Naive thymus-derived CD4-positive, alpha-beta T cell (primary cell): Measurements from ENCODE around the gene CHD9. TPM values are rescaled to one million over a fixed set of nuclear protein-coding genes. Genes with fewer than 3 reads are reported as not detected.
A peak's percentile ranks its signal among the peaks of the same experiment; 100 is the strongest.

Experiments used
- ATAC-seq: fragments of 150-1000 bp; cut with Tn5 transposase; 2 replicates; pipeline ENCODE4 v1.10.0; 2021; ENCODE audit warnings: mild to moderate bottlenecking, moderate library complexity
- CTCF ChIA-PET: fragments of 350-600 bp; sonication (Branson Sonifier 250); formaldehyde crosslinking; loops from one replicate; lab custom pipeline; 2021; ENCODE audit warnings: antibody characterized with exemption; lab: Charles Lee
- POLR2A ChIA-PET: fragments of 350-600 bp; sonication (Branson Sonifier 250); formaldehyde crosslinking; loops from one replicate; lab custom pipeline; 2021; ENCODE audit warnings: antibody characterized with exemption, inconsistent platforms; lab: Charles Lee
- DNase-seq, 9 donors: peaks; one replicate each; pipeline versions ENCODE4 v3.0.0 to v3.0.0-alpha.2; 2020 to 2022; ENCODE audit warnings: mixed read lengths in 1 of 9
- H3K27ac ChIP-seq: one replicate; pipeline ENCODE4 v1.7.0; 2013; ENCODE audit warnings: mild to moderate bottlenecking, low read depth, low read length, moderate library complexity
- H3K27me3 ChIP-seq, 2 donors: one replicate each; pipeline ENCODE4 v1.7.0; 2013; ENCODE audit warnings: low read length in 2 of 2, mild to moderate bottlenecking in 2 of 2, moderate library complexity in 2 of 2; ENCODE audit not compliant: control insufficient read depth in 2 of 2, insufficient read depth in 2 of 2
- H3K36me3 ChIP-seq, 3 experiments: 1 replicate in 2 of 3; 2 replicates in 1 of 3; pipeline ENCODE4 v1.7.0; 2013; ENCODE audit warnings: low read length in 3 of 3, mild to moderate bottlenecking in 3 of 3, moderate library complexity in 1 of 3; ENCODE audit not compliant: insufficient read depth in 3 of 3, control insufficient read depth in 2 of 3
- H3K4me1 ChIP-seq, 2 donors: one replicate each; pipeline ENCODE4 v1.7.0; 2013; ENCODE audit warnings: low read length in 2 of 2, mild to moderate bottlenecking in 2 of 2, moderate library complexity in 1 of 2; ENCODE audit not compliant: control insufficient read depth in 2 of 2, insufficient read depth in 2 of 2
- H3K4me3 ChIP-seq: 2 replicates; pipeline ENCODE4 v1.7.0; 2013; ENCODE audit warnings: mild to moderate bottlenecking, low read length
- H3K9me3 ChIP-seq, 3 experiments: 1 replicate in 2 of 3; 2 replicates in 1 of 3; pipeline ENCODE4 v1.7.0; 2013; ENCODE audit warnings: low read length in 3 of 3; ENCODE audit not compliant: control insufficient read depth in 2 of 3
- H3K27ac Mint-ChIP-seq, 9 donors: one replicate each; pipeline ENCODE4 v1.8.0; 2020 to 2022; ENCODE audit warnings: mixed read lengths in 9 of 9, mild to moderate bottlenecking in 8 of 9, moderate library complexity in 5 of 9, inconsistent platforms in 2 of 9
- H3K27me3 Mint-ChIP-seq, 5 donors: one replicate each; pipeline ENCODE4 v1.8.0; 2021 to 2022; ENCODE audit warnings: mixed read lengths in 5 of 5, mild to moderate bottlenecking in 1 of 5
- H3K36me3 Mint-ChIP-seq, 5 donors: one replicate each; pipeline ENCODE4 v1.8.0; 2020 to 2022; ENCODE audit warnings: mixed read lengths in 5 of 5, mild to moderate bottlenecking in 3 of 5, inconsistent platforms in 1 of 5
- H3K4me1 Mint-ChIP-seq, 7 donors: one replicate each; pipeline ENCODE4 v1.8.0; 2020 to 2022; ENCODE audit warnings: mixed read lengths in 7 of 7, mild to moderate bottlenecking in 3 of 7, inconsistent platforms in 1 of 7
- H3K4me3 Mint-ChIP-seq, 10 donors: one replicate each; pipeline ENCODE4 v1.8.0; 2020 to 2022; ENCODE audit warnings: mild to moderate bottlenecking in 10 of 10, mixed read lengths in 10 of 10, moderate library complexity in 6 of 10, inconsistent platforms in 2 of 10
- H3K9me3 Mint-ChIP-seq, 11 donors: one replicate each; pipeline ENCODE4 v1.8.0; 2020 to 2022; ENCODE audit warnings: mixed read lengths in 11 of 11, mild to moderate bottlenecking in 4 of 11, inconsistent platforms in 1 of 11, moderate library complexity in 1 of 11
- intact Hi-C, 2 donors: fragments of 100-400 bp; cut with micrococcal nuclease; formaldehyde crosslinking; loops; one replicate each; pipeline ENCODE4 v1.15.1; 2023
- polyA plus RNA-seq, 2 donors: library from polyadenylated mRNA; unstranded; fragments of 300-500 nt; fragmentation: Illumina TruSeq; gene quantifications; one replicate each; pipeline ENCODE4 v1.2.3, GENCODE V29; 2021
- total RNA-seq, 6 experiments: library from RNA in 5 of 6; stranded (reverse) in 5 of 6; gene quantifications; 1 replicate in 5 of 6; 2 replicates in 1 of 6; pipeline ENCODE4 v1.2.3 and lab custom pipeline; 2021 to 2026

Gene CHD9
- total and polyA plus RNA-seq, 7 experiments from 2014 or later = 23.8 to 46.4 (median 30.6) TPM

DNA sequence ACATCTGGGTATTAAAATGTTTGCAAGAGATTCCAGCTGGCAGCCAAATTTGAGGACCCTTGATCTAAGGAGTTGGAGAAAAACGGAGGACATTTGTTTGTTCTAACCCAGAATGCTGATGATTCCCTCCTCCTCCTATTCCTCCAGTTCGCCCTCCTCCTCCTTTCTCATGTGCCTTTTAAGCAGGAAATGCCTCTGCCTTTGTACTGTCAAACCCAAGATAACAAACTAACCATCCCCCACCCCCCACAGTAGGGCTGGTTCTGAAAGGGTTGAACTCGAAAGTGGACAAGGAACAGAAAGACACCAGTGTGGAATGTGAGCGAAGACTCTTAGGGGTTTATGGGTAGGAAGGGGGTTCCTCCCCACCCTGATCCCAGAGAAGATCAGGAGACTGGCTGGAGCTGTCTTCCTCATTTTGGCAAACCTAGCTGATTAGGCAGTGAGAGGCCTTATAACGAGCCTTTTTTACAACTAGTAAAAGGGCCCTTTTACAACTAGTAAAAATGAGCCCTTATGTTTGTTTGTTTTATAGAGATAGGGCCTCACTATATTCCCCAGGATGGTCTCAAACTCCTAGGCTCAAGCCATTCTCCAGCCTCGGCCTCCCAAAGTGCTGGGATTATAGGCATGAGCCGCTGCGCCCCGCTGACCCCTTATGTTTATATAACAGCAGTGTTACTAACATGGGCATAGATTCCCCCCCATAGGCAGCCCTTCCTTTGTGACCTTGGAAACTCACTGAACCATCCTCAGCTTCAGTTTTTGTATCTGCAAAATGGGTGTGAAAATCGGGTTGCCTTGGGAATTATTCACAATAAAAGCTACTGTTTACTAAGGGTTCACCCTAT is 975 bp downstream of the CHD9 start:
- DNase-seq (no peak), ATAC-seq (no peak)
- POLR2A ChIA-PET = interaction anchor here (1.3 kb wide), 1 partner anchor 74 kb away, joined by 3 read pairs; no protein-coding TSS in a partner anchor
- H3K27me3 Mint-ChIP-seq = peaks cover 0 to 8% (median 5%) of the 10 kb centered on the region in 5 donors
- H3K4me1 Mint-ChIP-seq = peaks cover 6 to 42% (median 12%) of the 10 kb centered on the region in 7 donors
- intact Hi-C loops = loop anchor here (1.0 to 10.0 kb wide), 13 partner anchors 43 to 649 kb away; partner anchors contain the start of genes AKTIP (in 1 of the 2), FTO (in 1 of the 2) and RPGRIP1L (in 1 of the 2)
- H3K27me3 ChIP-seq = no peaks in the 10 kb centered on the region
- peak overlapping the region in 4 of 9 donors; percentile 6 to 75 (median 57) for H3K27ac Mint-ChIP-seq
- no peaks in the 10 kb centered on the region for H3K36me3 Mint-ChIP-seq
- CTCF ChIA-PET = interaction anchor here (0.6 to 2.3 kb wide), 12 partner anchors 9 to 616 kb away, joined by 3 to 21 read pairs (median 3); no protein-coding TSS in a partner anchor
- H3K36me3 ChIP-seq = no peaks in the 10 kb centered on the region
- H3K27ac ChIP-seq = peak overlapping the region; percentile 36
- no peaks in the 10 kb centered on the region for H3K9me3 Mint-ChIP-seq
- peak overlapping the region; percentile 77 to 88 (median 84) for H3K4me3 Mint-ChIP-seq
- H3K4me3 ChIP-seq = peak overlapping the region; percentile 74
- peaks cover 6 to 9% of the 10 kb centered on the region in 2 donors for H3K4me1 ChIP-seq
- H3K9me3 ChIP-seq = no peaks in the 10 kb centered on the region

DNA sequence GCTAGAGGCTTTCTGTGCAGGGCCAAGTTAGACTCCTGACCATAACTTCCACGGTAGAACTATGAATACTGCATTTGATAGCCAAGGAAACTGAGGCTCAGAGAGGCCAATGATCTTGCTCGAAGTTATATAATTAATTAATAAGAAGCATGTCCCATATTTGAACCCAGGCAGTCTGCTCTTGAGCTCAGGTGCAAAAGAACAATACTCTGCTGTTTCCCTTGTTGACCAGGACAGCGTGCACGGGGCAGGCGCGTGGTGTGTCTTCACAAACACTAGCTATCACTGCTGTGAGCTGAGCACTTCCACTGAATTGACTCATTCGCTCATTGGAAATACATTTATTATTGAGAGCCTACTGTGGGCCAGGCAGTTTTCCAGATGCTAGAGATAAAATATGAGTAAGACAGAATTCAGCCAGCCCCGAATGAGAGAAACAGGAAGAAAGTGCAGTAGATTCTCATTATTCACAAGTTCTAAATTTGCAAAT is 1.6 kb downstream of the CHD9 start:
- Mint-ChIP-seq H3K9me3 (no peaks in the 10 kb centered on the region), H3K4me1 (peaks cover 6 to 48% (median 16%) of the 10 kb centered on the region in 7 donors), H3K36me3 (no peaks in the 10 kb centered on the region), H3K4me3 (peak overlapping the region in 5 of 10 donors; percentile 16 to 84 (median 38)), H3K27ac (no peak overlapping the region), H3K27me3 (peaks cover 0 to 8% (median 5%) of the 10 kb centered on the region in 5 donors)
- Histone ChIP-seq H3K27me3 (no peaks in the 10 kb centered on the region), H3K4me3 (no peak overlapping the region), H3K36me3 (no peaks in the 10 kb centered on the region), H3K27ac (no peak overlapping the region), H3K4me1 (peaks cover 6 to 12% of the 10 kb centered on the region in 2 donors), H3K9me3 (no peaks in the 10 kb centered on the region)
- no peak for DNase-seq
- intact Hi-C loops = loop anchor here (5.0 to 10.0 kb wide), 4 partner anchors 166 to 648 kb away; partner anchors contain the start of genes FTO (in 1 of the 2) and RPGRIP1L (in 1 of the 2)
- no peak for ATAC-seq
- ChIA-PET CTCF (interaction anchor here (0.5 to 2.3 kb wide), 7 partner anchors 102 to 489 kb away, joined by 3 to 21 read pairs (median 3); no protein-coding TSS in a partner anchor), POLR2A (no interaction called here)

DNA sequence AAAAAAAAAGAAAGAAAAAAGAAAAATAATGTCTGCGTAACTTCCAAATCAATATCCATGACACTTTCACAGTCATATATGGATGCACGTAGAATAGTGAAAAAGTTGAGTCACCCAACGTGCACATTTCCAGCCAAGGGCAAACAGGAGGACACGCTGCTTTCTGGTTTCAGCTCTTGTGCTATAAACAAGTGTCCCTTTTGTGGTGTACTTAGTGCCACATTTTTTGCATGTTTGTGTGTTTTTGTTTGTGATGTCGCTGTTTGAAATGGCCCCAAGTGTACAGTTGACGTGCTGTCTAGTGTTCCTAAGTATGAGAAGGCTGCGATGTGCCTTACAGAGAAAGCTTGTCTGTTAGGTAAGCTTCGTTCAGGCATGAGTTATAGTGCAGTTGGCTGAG is 2.9 kb downstream of the CHD9 start:
- ChIA-PET POLR2A (no interaction called here), CTCF (interaction anchor here (0.7 to 1.4 kb wide), 2 partner anchors 102 to 377 kb away, joined by 3 to 5 read pairs; partner anchors contain the start of gene RBL2)
- intact Hi-C loops = loop anchor here (5.0 to 10.0 kb wide), 4 partner anchors 165 to 647 kb away; partner anchors contain the start of genes FTO (in 1 of the 2) and RPGRIP1L (in 1 of the 2)
- DNase-seq = no peak
- Histone ChIP-seq H3K4me3 (no peak overlapping the region), H3K4me1 (peaks cover 6 to 19% of the 10 kb centered on the region in 2 donors), H3K27ac (no peak overlapping the region), H3K36me3 (no peaks in the 10 kb centered on the region), H3K9me3 (no peaks in the 10 kb centered on the region), H3K27me3 (no peaks in the 10 kb centered on the region)
- ATAC-seq = no peak
- peaks cover 6 to 50% (median 23%) of the 10 kb centered on the region in 7 donors for H3K4me1 Mint-ChIP-seq
- peaks cover 0 to 6% (median 5%) of the 10 kb centered on the region in 5 donors for H3K27me3 Mint-ChIP-seq
- H3K27ac Mint-ChIP-seq = no peak overlapping the region
- no peak overlapping the region for H3K4me3 Mint-ChIP-seq
- H3K36me3 Mint-ChIP-seq = no peaks in the 10 kb centered on the region
- H3K9me3 Mint-ChIP-seq = no peaks in the 10 kb centered on the region

DNA sequence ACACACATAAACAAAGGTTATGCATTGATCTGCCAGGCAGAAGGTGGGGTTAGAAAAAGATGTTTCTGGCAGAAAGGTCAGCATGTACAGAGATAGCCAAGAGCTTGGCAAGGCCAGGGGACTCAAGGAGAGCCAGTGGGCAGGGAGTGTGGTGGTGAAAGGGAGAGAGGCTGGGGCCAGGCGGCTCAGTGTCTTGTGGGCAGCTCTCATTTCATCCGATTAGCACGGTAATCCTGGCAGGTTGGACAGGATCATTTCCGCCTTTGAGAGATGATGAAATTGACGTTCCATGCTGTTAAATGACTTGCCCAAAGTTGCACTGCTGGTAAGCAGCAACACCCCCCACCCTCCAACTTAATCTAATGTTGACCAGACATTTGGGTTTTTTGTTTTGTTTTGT is 3.6 kb downstream of the CHD9 start:
- Mint-ChIP-seq H3K9me3 (no peaks in the 10 kb centered on the region), H3K4me3 (no peak overlapping the region), H3K27me3 (peaks cover 0 to 5% (median 0%) of the 10 kb centered on the region in 5 donors), H3K36me3 (no peaks in the 10 kb centered on the region), H3K4me1 (peaks cover 6 to 42% (median 23%) of the 10 kb centered on the region in 7 donors), H3K27ac (no peak overlapping the region)
- no peaks in the 10 kb centered on the region for H3K9me3 ChIP-seq
- ChIA-PET CTCF (interaction anchor here (0.7 to 1.4 kb wide), 2 partner anchors 101 to 376 kb away, joined by 3 to 5 read pairs; partner anchors contain the start of gene RBL2), POLR2A (no interaction called here)
- peaks cover 6 to 19% of the 10 kb centered on the region in 2 donors for H3K4me1 ChIP-seq
- no peak overlapping the region for H3K4me3 ChIP-seq
- ATAC-seq = no peak
- intact Hi-C loops = loop anchor here (5.0 to 10.0 kb wide), 4 partner anchors 164 to 646 kb away; partner anchors contain the start of genes FTO (in 1 of the 2) and RPGRIP1L (in 1 of the 2)
- no peaks in the 10 kb centered on the region for H3K36me3 ChIP-seq
- DNase-seq = no peak
- no peaks in the 10 kb centered on the region for H3K27me3 ChIP-seq
- H3K27ac ChIP-seq = no peak overlapping the region

DNA sequence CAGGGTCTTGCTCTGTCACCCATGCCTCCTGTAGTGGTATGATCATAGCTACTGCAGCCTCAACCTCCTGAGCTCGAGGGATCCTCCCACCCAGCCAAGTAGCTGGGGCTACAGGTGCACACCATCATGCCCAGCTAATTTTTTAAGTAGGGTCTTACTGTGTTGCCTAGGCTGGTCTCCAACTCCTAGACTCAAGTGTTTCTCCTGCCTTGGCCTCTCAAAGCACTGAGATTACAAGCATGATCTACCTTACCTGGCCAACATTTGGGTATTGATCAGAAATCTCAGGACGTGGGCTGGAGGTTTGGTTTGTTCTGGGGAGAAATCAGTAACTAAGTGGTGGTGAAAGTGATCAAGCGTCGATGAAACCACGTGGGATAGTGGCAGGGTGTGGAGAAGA is 4.1 kb downstream of the CHD9 start:
- ATAC-seq (no peak), DNase-seq (no peak)
- no peaks in the 10 kb centered on the region for H3K9me3 Mint-ChIP-seq
- peaks cover 0 to 5% (median 0%) of the 10 kb centered on the region in 5 donors for H3K27me3 Mint-ChIP-seq
- ChIA-PET POLR2A (no interaction called here), CTCF (interaction anchor here (1.4 kb wide), 1 partner anchor 101 kb away, joined by 5 read pairs; no protein-coding TSS in a partner anchor)
- Histone ChIP-seq H3K27ac (no peak overlapping the region), H3K4me3 (no peak overlapping the region), H3K27me3 (no peaks in the 10 kb centered on the region), H3K9me3 (no peaks in the 10 kb centered on the region), H3K4me1 (peaks cover 6 to 19% of the 10 kb centered on the region in 2 donors), H3K36me3 (no peaks in the 10 kb centered on the region)
- no peak overlapping the region for H3K4me3 Mint-ChIP-seq
- H3K36me3 Mint-ChIP-seq = no peaks in the 10 kb centered on the region
- intact Hi-C loops = loop anchor here (5.0 to 10.0 kb wide), 4 partner anchors 163 to 646 kb away; partner anchors contain the start of genes FTO (in 1 of the 2) and RPGRIP1L (in 1 of the 2)
- H3K4me1 Mint-ChIP-seq = peaks cover 6 to 42% (median 23%) of the 10 kb centered on the region in 7 donors
- H3K27ac Mint-ChIP-seq = peak overlapping the region in 1 of 9 donors; percentile 19

DNA sequence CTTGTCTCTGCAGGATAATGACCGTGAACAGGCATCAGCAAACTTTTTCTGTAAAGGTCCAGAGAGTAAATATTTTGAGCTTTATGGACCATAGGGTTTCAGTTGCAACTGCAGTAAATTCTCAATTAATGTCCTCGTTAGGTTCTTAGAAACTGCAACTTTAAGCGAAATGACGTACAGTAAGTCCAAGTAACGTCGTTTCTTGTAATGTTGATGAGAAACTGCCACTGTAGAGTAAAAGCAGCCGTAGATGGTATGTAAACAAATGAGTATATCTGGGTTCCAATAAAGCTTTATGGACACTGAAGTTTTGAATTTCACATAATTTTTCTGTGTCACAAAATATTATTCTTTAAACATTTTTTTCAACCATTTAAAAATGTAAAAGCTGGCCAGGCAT is 4.9 kb downstream of the CHD9 start:
- POLR2A ChIA-PET = no interaction called here
- CTCF ChIA-PET = interaction anchor here (0.6 kb wide), 1 partner anchor 34 kb away, joined by 4 read pairs; no protein-coding TSS in a partner anchor
- no peak overlapping the region for H3K27ac Mint-ChIP-seq
- H3K4me3 Mint-ChIP-seq = no peak overlapping the region
- Histone ChIP-seq H3K27me3 (no peaks in the 10 kb centered on the region), H3K9me3 (no peaks in the 10 kb centered on the region), H3K27ac (no peak overlapping the region), H3K4me1 (peaks cover 6 to 19% of the 10 kb centered on the region in 2 donors), H3K4me3 (no peak overlapping the region), H3K36me3 (no peaks in the 10 kb centered on the region)
- no peaks in the 10 kb centered on the region for H3K36me3 Mint-ChIP-seq
- H3K27me3 Mint-ChIP-seq = no peaks in the 10 kb centered on the region
- intact Hi-C loops = loop anchor here (5.0 to 10.0 kb wide), 4 partner anchors 163 to 645 kb away; partner anchors contain the start of genes FTO (in 1 of the 2) and RPGRIP1L (in 1 of the 2)
- H3K9me3 Mint-ChIP-seq = no peaks in the 10 kb centered on the region
- no peak for ATAC-seq
- DNase-seq = no peak
- peaks cover 6 to 42% (median 20%) of the 10 kb centered on the region in 7 donors for H3K4me1 Mint-ChIP-seq
